Measurements from ENCODE around the gene EIF3L.

EIF3L gene

DNA sequence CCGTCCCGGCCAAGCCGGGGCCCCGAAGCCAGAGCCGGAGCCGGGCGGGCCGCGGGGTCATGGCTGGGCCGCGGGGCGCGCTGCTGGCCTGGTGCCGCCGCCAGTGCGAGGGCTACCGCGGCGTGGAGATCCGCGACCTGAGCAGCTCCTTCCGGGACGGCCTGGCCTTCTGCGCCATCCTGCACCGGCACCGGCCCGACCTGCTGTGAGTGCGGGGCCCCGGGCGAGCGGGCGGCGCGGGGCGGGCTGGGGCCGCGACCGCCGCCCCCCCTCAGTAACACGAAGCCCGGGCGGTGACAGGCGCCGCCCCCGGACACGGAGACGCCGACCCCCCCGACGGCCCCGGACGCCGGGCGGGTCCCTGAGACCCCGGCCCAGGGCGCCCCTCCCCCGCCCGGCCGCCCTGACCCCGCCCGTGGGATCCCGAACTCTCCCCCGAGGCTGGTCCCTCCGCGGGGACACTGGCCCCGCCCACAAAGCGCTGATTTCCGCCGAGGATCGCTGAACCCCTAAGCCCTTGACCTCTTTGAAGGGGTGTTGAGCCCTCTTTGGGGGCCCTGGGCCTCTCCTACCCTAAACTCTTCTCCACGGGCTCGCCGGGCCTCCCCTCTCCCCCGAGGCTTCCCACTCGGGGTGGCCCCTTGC lies 57.3 kb downstream of the EIF3L start:
- DNase-seq = peak in 1 of 2 donors; percentile 25

DNA sequence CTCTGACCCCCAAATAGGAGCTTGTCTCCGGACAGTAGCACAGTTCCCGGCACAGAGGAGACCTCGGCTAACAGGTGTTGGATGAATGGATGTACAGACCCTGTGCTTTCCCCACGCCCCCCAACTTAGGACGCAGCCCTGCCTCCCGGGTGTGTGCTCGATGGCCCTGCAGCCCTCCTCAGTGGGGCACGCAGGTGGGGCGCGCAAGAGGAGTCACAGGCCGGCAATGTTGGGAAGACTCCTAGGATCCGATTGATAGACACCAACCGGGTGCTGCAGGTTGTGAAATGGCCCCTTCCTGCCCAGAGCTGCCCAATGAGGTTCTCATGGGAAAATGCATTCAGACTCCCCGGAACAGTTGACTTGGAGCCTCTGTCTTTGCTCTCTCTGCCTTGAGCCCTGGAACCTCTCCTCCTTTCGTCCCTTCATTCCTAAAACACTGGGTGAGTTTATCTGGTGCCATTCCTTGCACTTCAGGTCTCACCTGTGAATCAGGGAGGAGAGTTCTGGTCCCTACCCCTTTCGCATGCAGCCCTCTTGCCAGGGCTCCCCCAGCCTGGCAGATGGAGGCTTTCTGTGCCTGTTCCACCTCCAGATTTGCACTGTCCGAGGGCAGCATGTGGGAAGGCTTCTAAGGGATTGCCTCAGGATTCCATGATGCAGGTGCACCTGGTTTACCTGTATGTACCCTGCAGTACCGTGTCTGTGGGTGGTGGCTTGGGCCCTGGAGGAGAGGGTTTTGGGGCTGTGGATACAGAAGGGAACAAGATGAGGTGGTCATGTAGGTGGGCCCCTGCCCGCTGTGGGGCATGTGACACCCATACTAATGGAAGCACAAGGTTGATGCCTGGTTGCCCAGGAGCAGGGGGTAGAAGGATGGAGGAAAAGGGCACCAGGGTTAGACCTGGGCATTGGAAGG lies 58.1 kb downstream of the EIF3L start:
- no peak for DNase-seq

DNA sequence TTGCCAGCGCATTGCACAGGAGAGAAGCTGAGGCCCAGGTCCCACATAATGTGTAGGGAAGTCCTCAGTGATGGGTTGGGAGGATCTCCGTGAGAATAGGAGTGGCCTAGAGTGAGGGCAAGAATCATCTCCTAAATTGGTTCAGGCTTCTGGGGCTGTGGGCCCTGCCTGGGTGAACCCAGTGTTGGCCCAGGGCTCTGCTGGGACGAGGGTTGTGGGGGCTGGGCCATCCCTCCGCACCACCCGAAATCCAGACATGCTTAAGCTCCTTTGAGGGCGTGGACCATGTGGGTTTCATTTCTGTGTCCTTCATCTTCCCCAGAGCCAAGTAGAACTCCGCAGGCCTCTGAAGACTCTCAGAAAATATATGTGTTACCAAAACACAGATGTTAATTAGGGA lies 60.5 kb downstream of the EIF3L start:
- DNase-seq = no peak

DNA sequence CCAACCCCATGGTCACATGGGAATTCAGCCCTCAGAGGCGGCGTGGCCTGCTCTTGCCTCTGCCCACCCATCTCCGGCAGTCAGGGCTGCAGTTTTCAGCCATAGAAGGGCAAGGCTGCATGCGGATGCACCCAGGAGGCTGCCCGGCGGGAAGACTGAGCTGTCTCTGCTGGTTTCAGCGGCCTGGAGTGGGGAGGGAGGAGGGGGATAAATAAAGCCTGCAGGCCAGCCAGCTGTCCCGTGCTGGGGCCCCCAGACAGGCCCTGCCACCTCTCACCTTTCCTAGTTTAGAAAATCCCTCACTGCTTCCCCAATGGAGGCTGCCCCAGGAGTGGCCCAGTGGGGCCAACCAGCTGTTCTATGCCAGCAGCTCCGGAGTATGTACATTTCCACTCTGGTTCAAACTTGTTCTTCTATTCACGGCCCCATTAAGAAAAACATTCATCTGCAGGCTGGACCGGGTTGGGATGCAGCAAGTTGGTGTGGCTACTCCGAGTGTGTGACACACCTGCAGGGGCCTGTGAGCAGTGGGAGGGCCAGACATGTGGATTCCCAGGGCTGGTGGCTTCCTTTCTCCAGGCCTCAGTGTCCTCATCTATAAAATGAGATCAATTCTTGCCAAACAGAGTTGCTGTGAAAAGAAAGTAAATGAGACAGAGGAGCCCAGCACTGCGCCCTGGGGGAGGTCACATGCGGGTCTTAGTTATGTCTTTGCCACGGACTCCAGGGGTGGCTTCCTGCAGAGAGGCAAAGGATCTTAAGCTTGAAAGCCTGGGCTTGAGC lies 61.9 kb downstream of the EIF3L start:
- DNase-seq = no peak

DNA sequence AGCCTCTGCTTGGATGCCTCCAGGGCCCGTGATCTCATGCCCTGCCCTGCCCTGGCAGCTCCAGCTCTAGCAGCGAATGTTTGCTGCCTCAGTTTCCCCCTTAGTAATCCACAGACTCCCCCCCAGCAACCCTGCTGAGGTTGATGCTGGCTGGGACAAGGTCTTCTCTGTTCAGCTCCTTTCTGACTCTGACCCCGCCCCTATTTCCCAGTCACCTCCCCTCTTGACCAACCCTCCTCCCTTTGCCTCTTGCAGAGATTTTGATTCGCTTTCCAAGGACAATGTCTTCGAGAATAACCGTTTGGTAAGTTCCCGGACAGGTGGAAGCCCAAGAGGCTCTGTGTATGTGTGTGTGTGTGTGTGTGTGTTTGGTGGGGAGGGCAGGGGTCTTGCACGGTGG lies 62.5 kb downstream of the EIF3L start:
- DNase-seq = no peak

DNA sequence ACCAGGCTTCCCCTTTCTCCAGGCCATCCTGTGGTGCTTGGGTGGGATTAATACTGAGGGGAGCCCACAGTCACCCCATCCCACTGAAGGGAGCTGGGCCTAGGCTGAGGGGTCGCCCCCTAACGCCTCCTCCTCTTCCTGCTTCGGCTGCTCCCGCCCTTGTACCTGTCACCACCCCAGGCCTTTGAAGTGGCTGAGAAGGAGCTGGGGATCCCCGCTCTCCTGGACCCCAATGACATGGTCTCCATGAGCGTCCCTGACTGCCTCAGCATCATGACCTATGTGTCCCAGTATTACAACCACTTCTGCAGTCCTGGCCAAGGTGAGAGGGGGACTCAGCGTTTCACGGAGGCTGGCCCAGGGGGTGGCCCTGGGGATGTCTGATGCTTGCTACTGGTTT lies 63.0 kb downstream of the EIF3L start:
- no peak for DNase-seq

DNA sequence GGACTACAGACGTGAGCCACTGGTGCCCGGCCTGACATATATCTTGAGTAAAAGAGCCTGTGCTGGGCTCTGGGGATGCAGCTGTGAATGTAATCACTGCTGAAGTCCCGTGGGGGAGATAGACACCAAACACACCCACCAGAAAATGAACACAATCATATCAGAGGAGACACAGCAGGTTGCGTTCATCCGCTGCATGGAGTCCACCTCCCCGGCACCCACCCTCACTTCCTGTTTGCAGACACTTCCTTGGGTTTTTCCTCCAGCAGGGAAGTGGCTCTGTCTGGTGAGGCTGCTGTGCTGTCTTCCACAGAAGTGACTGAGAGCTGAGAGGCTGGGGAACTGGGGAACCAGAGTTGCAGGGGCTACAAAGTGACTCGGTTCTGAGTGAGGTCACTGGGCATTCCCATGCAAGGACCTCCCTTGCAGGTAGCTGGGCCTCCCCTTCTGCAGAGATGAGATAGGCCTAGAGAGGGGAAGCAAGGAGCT lies 64.1 kb downstream of the EIF3L start:
- DNase-seq = no peak

DNA sequence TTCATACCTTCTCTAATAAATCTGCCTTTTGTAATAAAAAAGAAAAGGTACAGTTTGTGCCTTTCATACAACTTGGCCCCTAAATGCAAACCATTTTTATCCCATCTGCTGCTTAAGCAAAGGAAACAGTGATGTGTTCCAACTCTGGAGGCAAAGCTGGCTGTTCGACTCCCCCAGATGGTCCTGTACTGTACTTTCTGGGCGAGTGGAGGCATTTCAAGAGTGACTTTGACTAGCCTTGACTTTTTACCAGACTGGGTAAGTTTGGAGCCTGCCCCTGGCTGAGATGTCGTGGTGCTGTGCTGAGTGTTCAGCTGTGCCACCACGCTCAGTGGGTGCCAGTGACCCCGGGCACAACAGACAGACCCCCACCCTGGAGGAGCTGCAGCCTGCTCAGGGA lies 67.1 kb downstream of the EIF3L start:
- DNase-seq = no peak

DNA sequence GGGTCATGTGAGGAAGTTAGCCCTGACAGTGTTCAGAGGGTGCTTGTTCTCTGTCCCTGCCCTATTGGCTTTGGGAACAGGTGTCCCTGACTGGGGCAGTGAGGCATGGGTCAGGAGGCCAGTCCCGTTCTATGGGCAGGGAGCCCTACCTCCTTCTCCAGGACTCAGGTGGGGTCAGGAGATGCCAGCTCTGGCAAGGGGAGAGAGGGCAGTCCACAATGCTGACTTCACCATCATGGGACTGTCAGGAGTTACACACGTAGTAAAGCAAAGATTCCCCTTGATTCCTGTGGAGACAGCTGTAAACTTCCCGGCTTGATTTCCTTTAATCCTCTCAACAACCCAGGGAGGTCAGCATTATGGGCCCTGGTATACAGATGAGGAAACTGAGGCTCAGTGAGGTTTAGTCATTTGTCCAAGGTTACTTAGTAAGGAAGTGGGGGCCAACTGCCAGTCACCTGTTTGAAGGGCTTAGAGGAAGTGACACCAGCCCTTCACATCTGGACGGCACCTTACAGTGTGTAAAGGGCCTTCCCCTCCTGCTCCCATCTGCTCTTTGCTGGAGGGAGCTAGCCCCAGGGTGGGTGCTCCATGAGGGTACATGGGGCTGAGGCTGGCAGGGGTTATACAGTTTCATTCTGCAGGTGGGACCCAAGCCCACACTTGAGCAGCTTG lies 68.8 kb downstream of the EIF3L start:
- no peak for DNase-seq

DNA sequence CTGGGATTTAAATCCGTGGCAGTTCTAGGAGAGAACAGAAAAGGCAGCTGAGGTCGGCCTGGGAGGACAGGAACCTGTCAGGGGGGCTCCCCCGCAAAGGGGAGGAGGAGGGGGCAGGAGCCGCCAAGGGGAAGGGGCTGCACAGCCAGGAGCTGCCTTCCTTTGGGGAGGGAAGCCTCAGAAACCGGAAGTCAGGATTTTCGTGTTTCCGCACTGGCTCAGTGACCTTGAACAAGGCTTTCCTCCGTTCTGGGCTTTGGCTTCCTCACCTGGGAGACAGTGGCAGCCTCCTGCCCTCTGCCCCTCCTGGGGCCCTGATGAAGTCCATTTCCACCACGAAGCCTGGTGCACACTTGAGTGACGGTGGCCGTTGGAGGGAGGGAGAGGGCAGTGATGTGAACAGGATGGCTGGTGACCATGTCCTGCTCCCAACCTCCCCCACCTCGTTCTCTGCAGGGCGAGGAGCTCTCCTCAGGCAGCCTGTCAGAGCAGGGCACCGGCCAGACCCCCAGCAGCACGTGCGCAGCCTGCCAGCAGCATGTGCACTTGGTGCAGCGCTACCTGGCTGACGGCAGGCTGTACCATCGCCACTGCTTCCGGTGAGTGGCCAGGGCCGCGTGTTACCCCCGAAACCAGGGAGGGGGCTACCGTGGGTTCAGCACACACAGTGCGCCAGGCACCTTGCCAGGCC lies 69.5 kb downstream of the EIF3L start:
- no peak for DNase-seq

DNA sequence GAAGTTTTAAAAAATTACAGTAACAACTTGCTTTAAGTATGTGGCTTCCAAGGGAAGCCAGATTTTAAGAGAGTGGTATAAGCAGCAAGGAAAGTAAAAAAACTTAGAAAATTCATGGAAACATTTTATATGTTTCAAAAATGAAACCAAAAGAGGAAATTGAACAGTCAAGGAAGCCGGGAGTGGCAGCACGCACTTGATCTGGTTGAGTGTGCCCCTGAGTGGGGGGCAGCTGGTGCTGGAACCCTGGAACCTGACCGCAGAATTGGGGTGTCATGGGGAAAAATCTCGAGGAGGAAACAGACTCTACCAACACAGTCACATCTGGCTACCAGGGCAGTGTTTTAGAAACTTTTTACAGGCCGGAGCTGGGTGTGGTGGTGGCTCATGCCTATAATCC lies 70.9 kb downstream of the EIF3L start:
- peak in 1 of 2 donors; percentile 56 for DNase-seq

DNA sequence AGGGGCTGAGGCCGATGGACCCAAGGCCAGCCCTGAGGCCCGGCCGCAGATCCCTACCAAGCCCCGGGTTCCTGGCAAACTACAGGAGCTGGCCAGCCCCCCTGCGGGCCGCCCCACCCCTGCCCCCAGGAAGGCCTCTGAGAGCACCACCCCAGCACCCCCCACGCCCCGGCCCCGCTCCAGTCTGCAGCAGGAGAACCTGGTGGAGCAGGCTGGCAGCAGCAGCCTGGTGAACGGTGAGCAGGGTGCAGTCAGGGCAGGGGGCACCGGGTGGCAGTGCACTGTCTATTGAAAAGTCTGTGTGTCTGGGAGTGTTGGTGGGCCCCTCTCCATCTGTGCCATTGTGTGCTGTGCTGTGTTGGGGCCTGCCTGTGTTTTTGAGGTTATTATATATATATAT lies 73.0 kb downstream of the EIF3L start:
- DNase-seq = no peak

DNA sequence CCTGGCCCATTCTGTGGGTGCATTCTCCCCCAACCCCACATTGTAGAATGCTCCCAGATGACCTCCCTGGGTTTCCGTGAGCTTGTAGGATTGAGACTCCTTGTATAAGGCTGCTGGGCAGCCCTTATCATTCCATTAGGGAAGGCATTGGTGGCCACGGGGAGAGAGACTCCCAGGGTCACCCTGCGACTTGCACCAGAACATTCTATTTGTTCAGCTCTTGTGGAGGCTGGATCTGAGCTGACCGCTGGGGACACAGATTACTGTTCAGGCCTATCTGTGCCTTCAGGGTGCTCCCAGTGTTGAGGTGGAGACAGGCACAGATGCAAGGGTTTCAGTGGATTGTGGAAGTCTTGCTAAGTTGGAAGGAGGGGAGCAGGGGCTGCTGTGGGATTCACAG lies 74.7 kb downstream of the EIF3L start:
- DNase-seq = no peak

DNA sequence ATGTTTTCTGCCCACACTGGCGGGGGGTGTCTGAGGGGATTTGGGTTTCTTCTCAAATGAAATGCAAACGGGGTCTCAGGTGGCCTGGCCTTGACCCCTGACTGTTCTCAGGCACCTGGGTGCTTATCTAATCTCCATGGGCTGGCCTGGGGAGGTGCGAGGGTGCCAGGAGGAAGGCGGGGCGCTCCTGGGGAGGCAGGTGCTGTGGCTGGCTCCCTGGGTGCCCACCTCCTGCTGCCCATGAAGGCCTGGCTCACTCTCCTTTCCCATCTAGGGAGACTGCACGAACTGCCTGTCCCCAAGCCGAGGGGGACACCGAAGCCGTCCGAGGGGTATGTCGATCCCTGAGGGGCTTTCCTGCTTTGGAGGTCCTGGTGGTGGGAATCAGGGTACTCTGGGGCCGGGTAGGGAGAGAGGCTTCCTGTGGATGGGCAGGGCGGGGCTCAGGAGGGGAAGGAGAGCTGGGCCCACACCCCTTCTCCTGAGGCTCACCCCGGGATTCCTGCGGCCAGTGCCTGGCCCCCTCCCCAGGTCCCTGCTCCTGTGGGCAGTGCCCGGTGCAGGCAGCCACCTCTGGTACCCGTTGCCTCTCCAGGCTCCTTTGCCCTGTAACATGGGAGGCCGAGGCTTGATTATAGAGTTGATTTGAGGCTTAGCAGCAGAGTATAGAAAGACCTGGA lies 75.3 kb downstream of the EIF3L start:
- no peak for DNase-seq

DNA sequence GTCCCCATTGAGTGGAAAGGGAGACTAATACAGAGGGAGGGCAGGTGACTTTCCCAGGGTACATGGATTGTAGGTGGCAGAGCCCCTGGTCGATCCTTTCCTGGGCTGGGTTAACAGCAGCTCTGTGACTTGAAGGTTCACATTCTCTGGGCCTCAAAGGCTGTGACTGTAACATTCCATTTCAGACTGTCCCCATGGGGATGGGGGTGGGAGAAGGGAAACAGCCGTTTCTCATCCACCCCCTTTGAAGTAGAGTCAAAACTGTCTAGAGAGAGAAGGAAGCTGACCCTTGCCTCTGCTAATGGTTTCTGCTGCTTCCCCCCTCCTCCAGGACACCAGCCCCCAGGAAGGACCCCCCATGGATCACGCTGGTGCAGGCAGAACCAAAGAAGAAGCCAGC lies 76.1 kb downstream of the EIF3L start:
- DNase-seq = no peak

DNA sequence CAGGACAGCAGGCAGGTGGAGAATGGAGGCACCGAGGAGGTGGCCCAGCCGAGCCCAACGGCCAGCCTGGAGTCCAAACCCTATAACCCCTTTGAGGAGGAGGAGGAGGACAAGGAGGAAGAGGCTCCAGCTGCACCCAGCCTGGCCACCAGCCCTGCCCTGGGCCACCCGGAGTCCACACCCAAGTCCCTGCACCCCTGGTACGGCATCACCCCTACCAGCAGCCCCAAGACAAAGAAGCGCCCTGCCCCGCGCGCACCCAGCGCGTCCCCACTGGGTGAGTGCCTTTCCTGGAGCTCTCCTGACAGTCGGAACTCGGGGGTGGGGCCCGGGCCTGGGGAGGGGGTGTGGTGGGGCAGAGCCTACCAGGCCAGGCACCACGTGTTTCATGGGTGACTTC lies 76.5 kb downstream of the EIF3L start:
- DNase-seq = no peak

DNA sequence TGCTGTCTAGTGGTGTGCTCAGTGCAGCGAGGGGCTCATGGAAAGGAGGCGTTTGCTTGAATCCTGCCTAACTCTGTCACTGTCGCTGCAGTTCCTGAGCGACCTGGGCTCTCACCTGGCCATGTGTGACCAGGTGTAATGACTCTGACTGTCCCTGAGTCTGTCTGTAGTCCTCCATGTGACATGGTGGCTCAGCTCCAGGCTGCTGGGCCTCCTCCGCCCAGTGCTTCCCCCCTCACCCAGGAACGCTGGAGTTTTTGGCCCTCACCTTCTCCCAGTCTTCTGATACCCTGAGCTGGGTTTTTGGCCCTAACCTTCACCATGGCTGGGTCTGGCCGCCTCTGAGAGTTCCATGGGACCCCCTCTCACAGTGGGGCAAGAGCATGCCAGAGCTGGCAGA lies 77.1 kb downstream of the EIF3L start:
- DNase-seq = no peak

DNA sequence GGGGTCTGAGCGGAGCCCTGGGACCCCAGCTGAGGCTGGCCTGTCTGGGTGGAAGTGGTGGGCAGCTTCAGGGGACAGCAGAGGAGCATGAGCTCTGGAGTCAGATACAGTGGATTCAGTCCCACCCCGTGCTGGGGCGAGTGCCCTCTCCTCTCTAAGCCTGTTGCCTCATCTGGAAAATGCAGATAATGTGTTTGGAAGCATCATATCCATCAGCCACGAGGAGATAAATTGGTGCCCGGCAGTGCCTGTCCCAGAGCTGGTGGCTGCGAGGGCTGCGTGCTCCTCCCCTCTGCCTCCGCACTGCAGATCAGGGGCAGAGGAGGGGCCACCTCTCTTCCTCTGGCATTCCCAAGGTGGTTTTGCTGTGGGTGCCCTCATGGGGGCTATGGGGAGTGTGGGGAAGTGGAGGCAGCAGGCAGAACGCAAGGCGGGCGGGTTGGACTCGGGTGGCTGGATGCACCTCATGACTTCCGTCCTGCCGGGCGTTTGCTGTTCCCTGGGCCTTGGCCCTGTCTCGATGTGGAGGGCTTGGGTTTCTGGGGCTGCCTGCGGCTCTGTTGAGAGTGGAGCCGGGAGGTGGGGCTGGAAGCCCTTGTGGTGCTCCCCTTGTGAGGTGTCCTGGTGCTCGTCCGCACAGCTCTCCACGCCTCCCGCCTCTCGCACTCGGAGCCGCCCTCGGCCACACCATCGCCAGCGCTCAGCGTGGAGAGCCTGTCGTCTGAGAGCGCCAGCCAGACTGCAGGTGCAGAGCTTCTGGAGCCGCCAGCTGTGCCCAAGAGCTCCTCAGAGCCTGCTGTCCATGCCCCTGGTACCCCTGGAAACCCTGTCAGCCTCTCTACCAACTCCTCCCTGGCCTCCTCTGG lies 77.8 kb downstream of the EIF3L start:
- DNase-seq = no peak

DNA sequence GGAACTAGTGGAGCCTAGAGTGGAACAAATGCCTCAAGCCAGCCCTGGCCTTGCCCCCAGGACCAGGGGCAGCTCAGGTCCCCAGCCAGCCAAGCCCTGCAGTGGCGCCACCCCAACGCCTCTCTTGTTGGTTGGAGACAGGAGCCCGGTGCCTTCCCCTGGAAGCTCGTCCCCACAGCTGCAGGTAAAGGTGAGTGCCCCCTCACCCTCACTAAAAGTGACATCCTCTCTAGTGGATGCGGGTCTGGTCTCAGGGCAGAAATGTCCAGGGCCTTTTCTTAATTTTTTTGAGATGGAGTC lies 78.4 kb downstream of the EIF3L start:
- DNase-seq = no peak

DNA sequence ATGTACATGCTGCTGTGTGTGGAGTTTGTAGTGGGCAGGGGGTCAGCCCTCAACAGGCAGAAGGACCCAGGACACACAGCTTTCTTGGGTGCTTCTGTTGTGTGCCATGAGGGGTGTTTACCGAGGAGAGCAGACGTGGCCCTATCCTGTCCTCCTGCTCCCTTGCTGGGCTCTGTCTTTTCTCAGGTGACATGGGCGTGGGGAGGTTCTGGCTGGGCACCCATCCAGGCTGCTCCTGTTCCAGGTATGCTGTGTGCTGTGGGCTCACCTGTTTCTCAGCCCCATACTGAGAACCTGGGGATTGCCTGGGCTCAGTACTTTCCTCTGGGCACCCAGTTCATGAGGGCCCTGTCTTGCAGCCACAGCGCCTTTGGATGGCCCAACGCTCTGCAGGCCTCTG lies 80.2 kb downstream of the EIF3L start:
- DNase-seq = no peak
